GM19043 (cell line): ENCODE results near the gene LCN15.
"Not testable (repeated sequence)": the region's sequence is repeated elsewhere in the genome, so short reads cannot be mapped to it uniquely, and the experiment has no call there.

Experiments used
- ATAC-seq: cut with Tn5 transposase; IDR thresholded peaks from one replicate; pipeline ENCODE4 v1.9.1; 2021; ENCODE audit warnings: low read depth; ENCODE audit not compliant: unreplicated experiment

LCN15 gene

GRCh38 chr9:136756836-136757235 is 7.5 kb downstream of the LCN15 start:
- no peak for ATAC-seq

- no peak for ATAC-seq
Measured at GRCh38 chr9:136756134-136756438, 8.2 kb downstream of the LCN15 start.

GRCh38 chr9:136755302-136756133 is 8.8 kb downstream of the LCN15 start:
- not testable (repeated sequence) for ATAC-seq

- no peak for ATAC-seq
Measured at GRCh38 chr9:136754626-136755301, 9.6 kb downstream of the LCN15 start.

GRCh38 chr9:136754059-136754572 is 10.2 kb downstream of the LCN15 start:
- no peak for ATAC-seq

GRCh38 chr9:136753371-136754058 is 10.8 kb downstream of the LCN15 start:
- ATAC-seq: no peak

- ATAC-seq: no peak
Measured at GRCh38 chr9:136751814-136752213, 12.5 kb downstream of the LCN15 start.

- ATAC-seq: no peak
Measured at GRCh38 chr9:136751244-136751643, 13.1 kb downstream of the LCN15 start.

GRCh38 chr9:136750526-136750925 is 13.8 kb downstream of the LCN15 start:
- ATAC-seq: no peak

- no peak for ATAC-seq
Measured at GRCh38 chr9:136748666-136749611, 15.4 kb downstream of the LCN15 start.

GRCh38 chr9:136748201-136748600 is 16.1 kb downstream of the LCN15 start, which contains the start of gene LCN6:
LCN6 (minus strand) TSS chr9:136748525; CDS start chr9:136748483, 42 bp downstream.
- no peak for ATAC-seq

- ATAC-seq: no peak
Measured at GRCh38 chr9:136747161-136748060, 16.9 kb downstream of the LCN15 start.

GRCh38 chr9:136746621-136747020 is 17.7 kb downstream of the LCN15 start:
- no peak for ATAC-seq

GRCh38 chr9:136746155-136746490 is 18.2 kb downstream of the LCN15 start:
- ATAC-seq: no peak

- no peak for ATAC-seq
Measured at GRCh38 chr9:136745389-136746154, 18.7 kb downstream of the LCN15 start.

- no peak for ATAC-seq
Measured at GRCh38 chr9:136744773-136745172, 19.5 kb downstream of the LCN15 start.

- ATAC-seq: no peak
Measured at GRCh38 chr9:136743639-136744211, 20.6 kb downstream of the LCN15 start.
